Epithelial cell of esophagus (primary cell): ENCODE data around the gene NTN5.
A peak's percentile ranks its signal among the peaks of the same experiment; 100 is the strongest.
"Not testable (repeated sequence)": the region's sequence is repeated elsewhere in the genome, so short reads cannot be mapped to it uniquely, and the experiment has no call there.

Experiments used
- DNase-seq: peaks from one replicate; pipeline ENCODE4 v3.0.0; 2010; ENCODE audit warnings: low read depth
- H3K4me3 ChIP-seq: 2 replicates; pipeline ENCODE4 v1.5.1; 2011; ENCODE audit warnings: mild to moderate bottlenecking, low read length, control low read depth
- TF ChIP-seq, protein P1 (sequence below): IDR thresholded peaks from 2 replicates; pipeline ENCODE4 v1.5.1; 2011; ENCODE audit warnings: low read depth, mild to moderate bottlenecking, low read length, control low read depth, inconsistent platforms; ENCODE audit not compliant: insufficient read depth; ENCODE audit errors: missing control alignments

Gene NTN5

DNA sequence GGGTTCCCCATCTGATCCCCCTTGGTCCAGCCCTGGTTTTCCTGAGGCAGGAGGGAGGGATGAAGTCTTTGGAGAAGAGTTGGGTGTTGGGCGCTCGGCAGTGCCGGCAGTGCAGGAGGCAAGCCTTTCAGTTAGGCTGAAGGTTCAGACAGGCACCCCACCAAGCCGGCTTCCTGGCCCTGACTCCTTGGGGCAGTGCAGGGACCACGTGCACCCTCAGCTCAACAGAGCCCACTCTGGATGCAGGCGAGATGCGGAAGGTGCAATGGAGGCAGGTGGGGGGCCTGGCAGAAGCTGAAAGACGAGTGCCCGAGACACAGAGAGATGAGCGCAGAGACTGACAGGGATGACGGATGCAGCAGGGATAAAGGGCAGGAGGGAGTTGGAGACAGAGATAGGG, 35.7 kb upstream of the NTN5 start:
- no peak for DNase-seq
- TF ChIP-seq, protein P1, sequence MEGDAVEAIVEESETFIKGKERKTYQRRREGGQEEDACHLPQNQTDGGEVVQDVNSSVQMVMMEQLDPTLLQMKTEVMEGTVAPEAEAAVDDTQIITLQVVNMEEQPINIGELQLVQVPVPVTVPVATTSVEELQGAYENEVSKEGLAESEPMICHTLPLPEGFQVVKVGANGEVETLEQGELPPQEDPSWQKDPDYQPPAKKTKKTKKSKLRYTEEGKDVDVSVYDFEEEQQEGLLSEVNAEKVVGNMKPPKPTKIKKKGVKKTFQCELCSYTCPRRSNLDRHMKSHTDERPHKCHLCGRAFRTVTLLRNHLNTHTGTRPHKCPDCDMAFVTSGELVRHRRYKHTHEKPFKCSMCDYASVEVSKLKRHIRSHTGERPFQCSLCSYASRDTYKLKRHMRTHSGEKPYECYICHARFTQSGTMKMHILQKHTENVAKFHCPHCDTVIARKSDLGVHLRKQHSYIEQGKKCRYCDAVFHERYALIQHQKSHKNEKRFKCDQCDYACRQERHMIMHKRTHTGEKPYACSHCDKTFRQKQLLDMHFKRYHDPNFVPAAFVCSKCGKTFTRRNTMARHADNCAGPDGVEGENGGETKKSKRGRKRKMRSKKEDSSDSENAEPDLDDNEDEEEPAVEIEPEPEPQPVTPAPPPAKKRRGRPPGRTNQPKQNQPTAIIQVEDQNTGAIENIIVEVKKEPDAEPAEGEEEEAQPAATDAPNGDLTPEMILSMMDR = no peak

DNA sequence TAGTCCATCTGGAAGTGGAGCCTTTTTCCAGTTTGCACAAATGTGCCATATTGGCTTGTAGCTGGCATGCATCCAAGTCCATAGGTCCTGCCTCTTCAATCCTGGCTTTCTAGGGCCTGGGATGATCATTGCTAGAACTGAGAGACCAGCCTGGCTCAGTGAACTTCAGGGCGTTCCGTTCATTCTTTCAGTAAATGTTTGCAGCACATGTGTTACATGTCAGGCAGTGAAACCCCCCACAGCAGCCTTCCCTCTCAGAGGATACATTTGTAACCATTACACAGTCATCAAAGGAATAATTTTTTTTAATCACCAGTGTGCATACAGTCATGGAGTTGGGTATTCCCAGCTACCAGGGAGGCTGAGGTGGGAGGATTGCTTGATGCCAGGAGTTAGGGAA, 32.6 kb upstream of the NTN5 start:
- H3K4me3 ChIP-seq = no peak overlapping the region
- TF ChIP-seq, protein P1 = no peak
- DNase-seq = no peak

More for the DNA sequence above, 35.7 kb upstream of the NTN5 start:
- H3K4me3 ChIP-seq = no peak overlapping the region

DNA sequence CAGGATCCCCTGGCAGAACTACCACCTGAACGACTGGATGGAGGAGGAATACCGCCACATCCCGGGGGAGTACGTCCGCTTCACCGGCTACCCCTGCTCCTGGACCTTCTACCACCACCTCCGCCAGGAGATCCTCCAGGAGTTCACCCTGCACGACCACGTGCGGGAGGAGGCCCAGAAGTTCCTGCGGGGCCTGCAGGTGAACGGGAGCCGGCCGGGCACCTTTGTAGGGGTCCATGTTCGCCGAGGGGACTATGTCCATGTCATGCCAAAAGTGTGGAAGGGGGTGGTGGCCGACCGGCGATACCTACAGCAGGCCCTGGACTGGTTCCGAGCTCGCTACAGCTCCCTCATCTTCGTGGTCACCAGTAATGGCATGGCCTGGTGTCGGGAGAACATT, 30.5 kb upstream of the NTN5 start:
- H3K4me3 ChIP-seq = no peak overlapping the region
- no peak for DNase-seq
- TF ChIP-seq, protein P1 = no peak

DNA sequence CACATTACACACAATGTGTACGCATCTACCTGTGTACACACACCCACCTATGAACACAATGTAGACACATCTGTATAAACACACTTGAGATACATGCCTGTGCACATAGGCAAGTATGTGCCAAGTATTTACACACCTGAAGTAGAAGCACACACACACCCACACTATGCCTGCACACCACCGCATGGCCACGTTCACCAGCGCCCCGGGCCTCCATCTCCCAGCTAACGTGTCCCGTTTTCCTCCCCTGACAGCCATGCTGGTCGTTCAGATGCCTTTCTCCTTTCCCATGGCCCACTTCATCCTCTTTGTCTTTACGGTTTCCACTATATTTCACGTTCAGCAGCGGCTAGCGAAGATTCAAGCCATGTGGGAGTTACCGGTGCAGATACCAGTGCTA, 29.9 kb upstream of the NTN5 start:
- DNase-seq = no peak
- H3K4me3 ChIP-seq = no peak overlapping the region
- TF ChIP-seq, protein P1 = no peak

DNA sequence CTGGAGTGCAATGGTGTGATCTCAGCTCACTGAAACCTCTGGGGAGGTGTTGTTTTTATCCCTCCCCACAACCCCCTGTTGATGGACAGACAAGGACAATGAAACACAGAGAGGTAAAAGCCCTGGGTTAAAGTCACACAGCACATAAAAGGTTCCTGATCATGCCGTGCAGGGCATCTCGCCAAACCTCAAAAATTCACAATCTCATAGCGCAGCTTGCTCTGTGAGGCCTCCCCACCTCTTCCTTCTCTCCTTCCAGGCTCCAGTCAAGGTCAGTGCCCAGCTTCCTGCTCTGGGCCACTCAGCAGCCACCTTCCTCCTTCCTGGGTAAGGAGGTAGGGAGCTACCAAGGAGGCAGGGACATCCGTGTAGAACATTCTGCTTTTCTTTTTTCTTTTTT, 25.2 kb upstream of the NTN5 start:
- DNase-seq = peak; percentile 37
- H3K4me3 ChIP-seq = no peak overlapping the region
- TF ChIP-seq, protein P1 = no peak

DNA sequence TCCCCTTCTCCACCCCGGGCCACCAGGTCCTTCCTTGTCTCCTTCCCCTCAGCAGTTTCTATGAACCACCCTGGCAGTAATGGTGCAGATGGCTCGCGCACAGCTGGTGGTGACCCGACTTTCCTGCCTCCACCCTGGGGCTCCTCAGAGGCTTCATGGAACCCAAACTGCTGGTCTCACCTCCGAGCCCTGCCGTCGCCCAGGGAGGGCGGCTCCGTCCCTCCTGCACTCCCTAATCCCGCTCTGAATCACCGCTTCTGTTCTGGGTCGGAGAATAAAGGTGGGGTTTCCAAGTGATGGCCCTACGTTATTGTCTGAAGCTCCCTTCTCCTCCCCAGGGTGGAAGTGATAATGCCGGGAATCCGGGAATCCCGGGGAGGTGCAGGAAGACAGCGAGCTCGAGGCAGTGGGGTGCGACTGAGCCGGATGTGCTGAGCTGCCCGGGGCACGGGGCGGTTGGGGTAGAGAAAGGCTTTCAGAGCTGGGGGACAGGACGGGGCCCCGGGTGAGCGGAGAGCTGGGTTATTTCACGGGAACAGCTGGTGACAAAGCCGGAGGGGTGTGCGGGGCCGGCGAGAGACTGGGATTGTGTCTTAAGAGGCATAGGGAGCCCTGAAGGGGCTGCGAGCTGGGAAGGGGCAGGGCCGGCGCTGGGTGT, 23.7 kb upstream of the NTN5 start:
- DNase-seq = peak; percentile 58
- TF ChIP-seq, protein P1 = no peak
- H3K4me3 ChIP-seq = peak overlapping the region; percentile 46

DNA sequence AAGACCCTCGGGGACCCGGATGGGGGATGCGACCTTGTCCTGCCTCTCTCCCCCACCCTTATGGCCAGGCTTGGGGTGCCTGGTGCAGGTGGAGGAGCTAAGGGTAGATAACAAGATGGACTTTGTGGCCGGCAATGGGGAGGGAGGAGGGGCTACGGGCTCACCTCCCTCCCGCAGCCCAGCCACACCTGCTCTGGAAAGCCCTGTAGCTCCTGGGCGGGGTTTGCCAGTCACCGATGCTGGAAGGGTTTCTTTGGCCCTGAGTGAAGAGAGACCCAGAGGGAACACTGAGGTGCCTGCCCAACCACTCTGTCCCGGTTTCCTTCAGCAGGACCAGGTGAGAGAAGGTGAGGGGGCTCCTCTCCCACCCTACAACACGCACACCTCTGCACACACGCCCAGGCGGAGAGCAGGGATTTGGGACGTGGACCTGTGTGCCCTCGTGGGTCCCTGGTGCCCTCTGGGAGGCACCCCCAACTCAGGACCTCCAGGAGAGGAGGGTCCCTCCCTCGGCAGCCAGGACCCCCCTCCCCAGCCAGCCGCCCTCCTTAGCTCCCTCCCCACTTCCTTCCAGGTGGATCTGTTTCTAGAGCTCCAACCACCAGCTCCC, 23.0 kb upstream of the NTN5 start, which contains the start of gene FUT2:
FUT2 (plus strand) TSS at position 229 of the 610 bp plus-strand sequence. CDS start 6,986 bp downstream, outside the sequence.
- TF ChIP-seq, protein P1 = no peak
- H3K4me3 ChIP-seq = peak within 1 kb of the TSS; percentile 46
- peak; percentile 55 for DNase-seq

DNA sequence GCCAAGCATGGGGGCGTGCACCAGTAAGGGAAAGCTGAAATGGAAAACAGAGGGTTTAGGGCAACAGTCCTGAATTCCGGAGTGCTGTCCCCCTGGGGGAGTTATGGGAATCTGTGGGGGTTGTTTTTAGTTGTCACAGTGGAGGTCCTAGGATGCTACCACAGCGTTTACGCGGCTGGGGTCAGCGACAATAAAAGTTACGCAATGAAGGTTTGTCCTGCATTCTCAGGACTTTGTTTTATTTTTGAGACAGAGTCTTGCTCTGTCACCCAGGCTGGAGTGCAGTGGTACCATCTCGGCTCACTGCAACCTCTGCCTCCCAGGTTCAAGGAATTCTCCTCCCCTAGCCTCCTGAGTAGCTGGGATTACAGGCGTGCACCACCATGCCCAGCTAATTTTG, 20.8 kb upstream of the NTN5 start:
- not testable (repeated sequence) for DNase-seq, H3K4me3 ChIP-seq
